K562 treated with DMSO at 1 percent for 24 hours (cell line): ENCODE data around the gene CDCA3. TPM values are rescaled to one million over a fixed set of nuclear protein-coding genes. Genes with fewer than 3 reads are reported as not detected.

Source experiments
- total RNA-seq: library from RNA; unstranded; fragments of 300-600 nt; gene quantifications from 2 replicates; pipeline ENCODE4 v1.2.3, GENCODE V29; 2022; ENCODE audit warnings: low read depth; ENCODE audit not compliant: insufficient read depth

Gene CDCA3
- total RNA-seq: 26.4 and 26.9 TPM in 2 replicates

DNA sequence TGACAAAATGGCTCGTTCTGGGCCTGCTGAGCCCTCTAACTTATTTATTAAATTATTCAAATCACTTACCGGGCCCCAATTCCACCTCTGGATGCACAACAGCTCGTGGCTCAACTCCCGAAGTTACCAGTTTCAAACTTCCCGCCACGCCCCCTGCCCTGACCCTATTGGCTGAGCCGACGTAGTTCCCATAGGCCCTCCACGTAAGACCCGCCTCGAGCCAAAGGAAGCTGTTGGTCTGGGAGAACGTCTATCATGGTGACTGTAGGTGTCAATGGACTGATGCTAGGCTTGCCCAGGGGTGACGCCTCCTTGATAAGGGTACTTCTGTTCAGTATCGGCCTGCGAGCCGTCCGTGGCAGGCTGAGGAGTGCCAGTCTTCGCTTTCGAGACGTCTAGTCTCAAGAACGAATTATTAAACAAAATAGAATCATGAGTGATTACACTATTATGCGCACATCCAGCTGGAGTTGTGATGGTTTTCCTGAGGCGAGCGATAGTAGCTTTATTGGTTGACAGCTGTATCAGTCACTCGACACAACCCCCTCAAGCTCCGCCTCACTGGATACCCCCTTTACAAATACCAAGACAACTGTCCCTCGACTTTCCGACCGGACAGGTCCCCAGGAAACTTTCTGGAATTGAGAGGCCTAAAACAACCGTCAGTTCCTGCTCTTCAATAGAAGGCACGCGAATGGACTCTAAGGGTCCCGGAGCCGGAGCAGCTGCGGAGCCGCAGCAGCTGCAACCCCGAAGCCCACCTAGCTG lies at the start of gene CDCA3:
CDCA3 (minus strand) TSS at position 134 of the 768 bp plus-strand sequence. CDS start 334 bp downstream, outside the sequence.

DNA sequence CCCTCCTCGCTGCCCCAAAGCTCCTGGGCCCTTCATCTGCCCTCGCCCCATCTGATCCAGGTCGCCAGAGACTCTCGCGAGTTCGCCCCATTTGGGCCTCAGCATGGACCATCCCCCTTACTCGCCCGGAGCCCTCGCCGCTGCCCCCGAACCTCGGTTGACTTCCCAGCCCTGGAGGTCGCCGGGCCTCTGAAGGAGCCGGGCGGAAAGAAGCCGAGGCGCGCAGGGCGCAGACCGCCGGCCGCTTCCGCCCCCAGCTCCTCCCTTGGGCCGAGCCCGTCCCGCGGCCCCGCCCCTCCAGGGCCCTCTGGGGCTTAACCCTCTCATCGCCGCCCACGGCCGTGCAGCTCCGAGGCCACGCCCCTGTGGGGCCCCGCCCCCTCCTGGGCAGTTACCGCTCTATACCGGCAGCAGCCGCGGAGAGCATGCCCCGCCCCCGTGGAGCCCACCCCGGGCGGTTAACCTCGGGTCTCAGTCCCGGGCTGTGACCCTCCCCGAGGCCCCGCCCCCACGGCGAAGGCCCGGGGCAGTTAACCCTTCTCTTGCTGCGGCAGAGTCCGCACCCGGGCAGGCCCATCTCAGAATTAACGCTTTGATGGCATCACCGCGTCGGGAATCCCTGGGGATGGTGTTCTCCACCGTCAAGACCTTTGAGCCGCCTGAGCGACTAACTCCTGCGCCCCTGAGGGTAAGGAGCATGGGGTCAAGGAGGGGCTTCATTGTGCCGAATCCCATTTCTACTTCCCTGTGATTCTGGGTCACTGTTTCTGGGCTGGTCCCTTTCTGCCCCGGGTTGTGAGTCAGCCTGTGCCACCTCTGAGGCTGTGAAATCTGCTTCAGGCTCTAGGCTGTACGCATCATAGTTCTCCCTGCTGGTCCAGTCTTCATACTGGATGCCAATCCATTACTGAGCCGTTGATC lies 22.3 kb upstream of the CDCA3 start, which contains the start of gene SPSB2:
SPSB2 (minus strand) TSS at position 210 of the 921 bp plus-strand sequence. CDS start 402 bp downstream, outside the sequence.

DNA sequence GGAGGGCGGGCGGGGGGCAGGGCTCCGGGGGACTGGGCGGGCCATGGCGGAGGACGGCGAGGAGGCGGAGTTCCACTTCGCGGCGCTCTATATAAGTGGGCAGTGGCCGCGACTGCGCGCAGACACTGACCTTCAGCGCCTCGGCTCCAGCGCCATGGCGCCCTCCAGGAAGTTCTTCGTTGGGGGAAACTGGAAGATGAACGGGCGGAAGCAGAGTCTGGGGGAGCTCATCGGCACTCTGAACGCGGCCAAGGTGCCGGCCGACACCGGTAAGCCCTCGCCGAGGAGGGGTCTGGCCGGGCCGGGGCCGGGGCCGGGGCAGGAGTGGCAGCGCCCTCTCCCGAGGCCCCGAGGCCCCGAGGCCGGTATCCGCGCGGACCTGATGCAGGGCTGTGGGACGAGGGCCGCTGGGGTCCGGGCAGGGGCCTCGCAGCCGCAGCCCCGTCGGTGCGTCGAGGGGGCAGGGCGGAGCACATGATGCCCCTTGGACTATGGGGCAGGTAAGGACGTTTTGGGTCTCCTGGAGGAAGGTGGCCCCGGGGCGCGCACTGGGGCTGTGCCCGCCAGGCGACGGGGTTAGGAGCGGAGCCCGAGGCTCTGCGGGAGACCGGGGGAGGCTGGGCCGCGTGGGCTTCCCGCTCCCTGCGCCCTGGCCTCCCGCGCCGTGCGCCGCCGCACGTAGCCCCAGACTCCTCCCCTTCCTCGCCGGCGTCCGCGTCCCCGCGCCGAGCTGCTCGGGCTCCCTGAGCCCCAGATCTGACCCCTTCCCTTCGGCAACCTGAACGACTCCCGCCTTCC lies 16.5 kb upstream of the CDCA3 start, which contains the start of gene TPI1:
TPI1 (plus strand) TSS at position 119 of the 798 bp plus-strand sequence; CDS start at position 155, 36 bp downstream.

GRCh38 chr12:6851921-6852650 lies 1.0 kb upstream of the CDCA3 start, which contains the start of gene USP5:
TSS of gene USP5 (plus strand) at chr12:6852150. CDS start at chr12:6852180, 30 bp downstream.

DNA sequence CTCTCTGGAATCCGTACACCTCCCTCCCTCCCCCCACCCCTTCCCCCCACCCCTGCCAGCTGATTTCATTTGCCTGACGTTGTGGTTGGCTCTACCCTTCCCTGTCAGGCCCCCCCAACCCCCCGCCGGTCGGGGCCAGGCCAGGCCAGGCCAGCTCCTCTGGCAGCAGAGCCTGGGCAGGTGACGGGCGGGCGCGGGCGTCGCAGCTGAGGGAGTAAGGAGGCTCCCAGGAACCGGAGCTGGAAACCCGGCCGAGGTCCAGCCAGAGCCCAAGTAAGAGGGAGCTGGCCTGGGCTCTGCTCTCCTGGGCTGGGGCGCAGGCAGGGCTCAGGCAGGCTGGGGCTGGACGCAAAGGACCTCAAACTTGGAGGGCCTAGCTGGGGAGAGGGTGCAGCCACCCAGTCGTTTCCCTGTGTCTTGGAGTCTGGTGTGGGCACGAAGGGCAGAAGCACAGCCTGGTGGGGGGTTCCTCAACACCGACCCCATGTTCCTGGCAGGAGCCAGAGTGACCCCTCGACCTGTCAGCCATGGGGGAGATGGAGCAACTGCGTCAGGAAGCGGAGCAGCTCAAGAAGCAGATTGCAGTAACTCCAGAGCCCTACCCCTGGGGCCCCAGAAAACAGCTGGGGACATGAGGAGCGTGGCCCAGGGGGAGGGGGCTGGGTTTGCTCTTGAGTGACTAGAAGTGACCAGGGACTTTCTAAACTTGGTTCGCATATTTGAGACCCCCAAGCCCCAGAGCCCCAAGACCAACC lies 10.1 kb downstream of the CDCA3 start, which contains the start of gene GNB3:
GNB3 (plus strand) TSS at position 165 of the 755 bp plus-strand sequence; CDS start at position 528, 363 bp downstream.

DNA sequence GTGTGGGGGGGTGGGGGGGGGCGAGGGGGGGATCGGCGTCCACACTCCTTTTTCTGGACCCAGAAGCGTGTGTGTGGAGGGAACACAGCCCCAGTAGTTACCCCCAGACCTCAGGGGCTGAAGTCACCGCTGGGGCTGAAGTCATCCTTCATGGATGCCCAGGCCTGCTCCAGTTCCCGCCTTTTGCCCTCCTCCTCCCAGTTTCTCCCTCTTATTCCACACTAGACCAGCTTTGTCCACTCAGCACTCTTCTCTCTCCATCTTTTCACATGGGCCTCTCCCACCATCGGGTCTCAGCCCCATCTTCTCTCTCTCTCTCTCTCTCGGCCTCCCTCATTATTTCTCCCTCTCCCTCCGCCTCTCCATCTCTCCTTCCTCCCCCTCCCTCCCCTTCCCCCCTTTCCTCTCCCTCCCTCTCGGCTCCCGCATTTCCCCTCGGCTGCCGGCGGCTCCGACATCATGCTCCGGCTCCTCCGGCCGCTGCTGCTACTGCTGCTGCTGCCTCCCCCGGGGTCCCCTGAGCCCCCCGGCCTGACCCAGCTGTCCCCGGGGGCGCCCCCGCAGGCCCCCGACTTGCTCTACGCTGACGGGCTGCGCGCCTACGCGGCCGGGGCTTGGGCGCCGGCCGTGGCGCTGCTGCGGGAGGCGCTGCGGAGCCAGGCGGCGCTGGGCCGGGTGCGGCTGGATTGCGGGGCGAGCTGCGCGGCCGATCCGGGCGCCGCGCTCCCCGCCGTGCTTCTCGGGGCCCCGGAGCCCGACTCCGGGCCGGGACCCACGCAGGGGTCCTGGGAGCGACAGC lies 22.9 kb downstream of the CDCA3 start, which contains the start of gene P3H3:
P3H3 (plus strand) TSS at position 426 of the 799 bp plus-strand sequence; CDS start at position 460, 34 bp downstream.

DNA sequence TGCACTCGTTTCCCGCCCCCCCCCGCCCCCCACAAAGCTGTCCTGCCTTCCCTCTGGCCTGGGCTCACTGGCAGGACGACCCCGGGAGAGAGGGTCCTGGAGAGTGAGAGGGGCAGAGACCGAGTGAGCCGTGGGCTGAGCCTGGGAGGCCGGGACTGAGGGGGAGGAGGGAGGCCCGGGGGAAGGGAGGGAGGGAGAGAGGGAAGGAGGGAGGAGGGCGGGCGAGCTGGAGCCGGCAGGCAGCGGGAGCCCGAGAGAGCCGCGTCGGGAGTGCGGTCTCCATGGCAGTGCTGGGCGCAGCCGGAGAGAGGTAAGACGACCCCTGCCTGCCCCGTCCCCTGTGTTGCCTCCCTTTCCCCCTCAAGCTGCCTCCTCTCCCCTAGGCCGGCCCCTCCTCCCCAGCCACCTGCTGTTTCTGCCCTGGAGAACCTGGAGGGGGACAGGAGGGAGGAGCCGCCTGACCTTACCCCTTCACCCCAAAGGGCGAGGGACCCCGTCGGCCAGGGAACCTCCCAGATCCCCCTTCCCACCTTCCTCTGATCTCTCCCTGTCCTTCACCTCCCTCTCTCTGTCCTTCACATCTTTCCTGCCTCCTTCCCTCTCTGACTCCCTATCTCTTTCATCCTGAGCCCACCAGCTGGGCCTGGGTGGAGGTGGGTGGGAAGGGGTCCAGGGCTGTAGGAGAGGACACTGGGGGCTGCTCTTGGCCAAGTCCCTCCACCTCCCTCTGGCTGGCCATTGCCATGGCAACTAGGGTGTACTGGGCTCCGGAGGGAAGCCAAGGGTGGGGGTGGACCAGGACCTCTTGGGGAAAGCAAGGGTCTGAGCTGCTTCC lies 29.3 kb downstream of the CDCA3 start, which contains the start of gene GPR162:
GPR162 (plus strand) TSS at position 231 of the 835 bp plus-strand sequence. CDS start 2,078 bp downstream, outside the sequence.

Other genes with a start within 250 kb of the CDCA3 start
- gene CHD4, start 243.9 kb downstream of the CDCA3 start, total RNA-seq: 272 and 284 TPM in 2 replicates
- 10.7 and 10.8 TPM in 2 replicates for gene LPAR5, start 215.3 kb downstream of the CDCA3 start, total RNA-seq
- 0.88 and 4.2 TPM in 2 replicates for gene ACRBP, start 203.9 kb downstream of the CDCA3 start, total RNA-seq
- 29.9 and 30.0 TPM in 2 replicates for gene ING4, start 188.2 kb downstream of the CDCA3 start, total RNA-seq
- gene ZNF384, start 161.9 kb downstream of the CDCA3 start, total RNA-seq: 31.4 and 35.4 TPM in 2 replicates
- 0.10 TPM in 1 of 2 replicates, not detected in the other for gene PIANP, start 150.5 kb downstream of the CDCA3 start, total RNA-seq
- gene COPS7A, start 127.2 kb downstream of the CDCA3 start, total RNA-seq: 35.9 and 39.5 TPM in 2 replicates
- gene MLF2, start 98.1 kb downstream of the CDCA3 start, total RNA-seq: 177 and 185 TPM in 2 replicates
- 448 and 520 TPM in 2 replicates for gene PTMS, start 84.9 kb downstream of the CDCA3 start, total RNA-seq
- gene LAG3, start 78.8 kb downstream of the CDCA3 start, total RNA-seq: 0.81 and 1.1 TPM in 2 replicates
- 0.10 TPM in 1 of 2 replicates, not detected in the other for gene CD4, start 61.8 kb downstream of the CDCA3 start, total RNA-seq
- 3.4 and 5.0 TPM in 2 replicates for gene GPR162, start 29.5 kb downstream of the CDCA3 start, total RNA-seq
- gene P3H3, start 22.9 kb downstream of the CDCA3 start, total RNA-seq: 16.1 and 17.8 TPM in 2 replicates
- 1.3 and 1.7 TPM in 2 replicates for gene GNB3, start 10.4 kb downstream of the CDCA3 start, total RNA-seq
- 73.2 and 74.7 TPM in 2 replicates for gene USP5, start 864 bp upstream of the CDCA3 start, total RNA-seq
- gene TPI1, start 16.2 kb upstream of the CDCA3 start, total RNA-seq: 522 and 527 TPM in 2 replicates
- gene SPSB2, start 22.0 kb upstream of the CDCA3 start, total RNA-seq: 8.9 and 12.1 TPM in 2 replicates
- 7.1 and 9.8 TPM in 2 replicates for gene LRRC23, start 53.5 kb upstream of the CDCA3 start, total RNA-seq
- 36.4 and 37.6 TPM in 2 replicates for gene ENO2, start 63.3 kb upstream of the CDCA3 start, total RNA-seq
- 46.0 and 52.1 TPM in 2 replicates for gene ATN1, start 76.7 kb upstream of the CDCA3 start, total RNA-seq
- not detected in 2 replicates for gene RNU7-1, start 92.5 kb upstream of the CDCA3 start, total RNA-seq
- 433 and 493 TPM in 2 replicates for gene C12orf57, start 92.7 kb upstream of the CDCA3 start, total RNA-seq
- gene PTPN6, start 100.1 kb upstream of the CDCA3 start, total RNA-seq: 14.6 and 18.9 TPM in 2 replicates
- gene PHB2, start 119.4 kb upstream of the CDCA3 start, total RNA-seq: 260 and 269 TPM in 2 replicates
- gene EMG1, start 119.6 kb upstream of the CDCA3 start, total RNA-seq: 17.6 and 18.3 TPM in 2 replicates
- 26.2 and 26.8 TPM in 2 replicates for gene LPCAT3, start 167.2 kb upstream of the CDCA3 start, total RNA-seq
- 1.6 and 2.9 TPM in 2 replicates for gene C1S, start 209.4 kb upstream of the CDCA3 start, total RNA-seq
- gene C1R, start 241.2 kb upstream of the CDCA3 start, total RNA-seq: 2.5 and 3.7 TPM in 2 replicates